ENCODE data around the gene DOK6. TPM values are rescaled to one million over a fixed set of nuclear protein-coding genes. Genes with fewer than 3 reads are reported as not detected.
A peak's percentile ranks its signal among the peaks of the same experiment; 100 is the strongest.

Gene DOK6
- total and polyA plus RNA-seq, 2 of the 13 experiments (the other 11 are each of a cell fraction or from before 2014, with no cell fraction given): 17.0 to 17.2 TPM

DNA sequence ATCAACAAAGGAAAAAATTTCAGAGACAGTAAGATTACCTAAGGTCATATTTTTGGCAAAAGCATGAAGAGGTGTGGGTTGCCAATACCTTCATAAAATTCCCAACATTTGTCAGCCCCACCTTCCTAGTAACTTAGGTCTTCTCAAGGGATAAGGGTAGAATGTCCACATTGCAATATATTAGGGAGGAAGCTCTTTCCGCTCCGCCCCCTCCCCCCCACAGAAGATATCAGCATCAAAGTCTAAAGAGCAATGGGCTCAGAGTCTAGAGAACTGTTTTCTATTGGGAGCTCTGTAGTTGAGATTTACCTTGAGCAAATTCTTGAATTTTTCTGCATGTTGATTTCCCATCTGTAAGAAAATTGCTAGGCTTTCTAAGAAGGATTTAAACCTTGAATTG is 346.7 kb downstream of the DOK6 start (continued):
- TF ChIP-seq, protein P1, sequence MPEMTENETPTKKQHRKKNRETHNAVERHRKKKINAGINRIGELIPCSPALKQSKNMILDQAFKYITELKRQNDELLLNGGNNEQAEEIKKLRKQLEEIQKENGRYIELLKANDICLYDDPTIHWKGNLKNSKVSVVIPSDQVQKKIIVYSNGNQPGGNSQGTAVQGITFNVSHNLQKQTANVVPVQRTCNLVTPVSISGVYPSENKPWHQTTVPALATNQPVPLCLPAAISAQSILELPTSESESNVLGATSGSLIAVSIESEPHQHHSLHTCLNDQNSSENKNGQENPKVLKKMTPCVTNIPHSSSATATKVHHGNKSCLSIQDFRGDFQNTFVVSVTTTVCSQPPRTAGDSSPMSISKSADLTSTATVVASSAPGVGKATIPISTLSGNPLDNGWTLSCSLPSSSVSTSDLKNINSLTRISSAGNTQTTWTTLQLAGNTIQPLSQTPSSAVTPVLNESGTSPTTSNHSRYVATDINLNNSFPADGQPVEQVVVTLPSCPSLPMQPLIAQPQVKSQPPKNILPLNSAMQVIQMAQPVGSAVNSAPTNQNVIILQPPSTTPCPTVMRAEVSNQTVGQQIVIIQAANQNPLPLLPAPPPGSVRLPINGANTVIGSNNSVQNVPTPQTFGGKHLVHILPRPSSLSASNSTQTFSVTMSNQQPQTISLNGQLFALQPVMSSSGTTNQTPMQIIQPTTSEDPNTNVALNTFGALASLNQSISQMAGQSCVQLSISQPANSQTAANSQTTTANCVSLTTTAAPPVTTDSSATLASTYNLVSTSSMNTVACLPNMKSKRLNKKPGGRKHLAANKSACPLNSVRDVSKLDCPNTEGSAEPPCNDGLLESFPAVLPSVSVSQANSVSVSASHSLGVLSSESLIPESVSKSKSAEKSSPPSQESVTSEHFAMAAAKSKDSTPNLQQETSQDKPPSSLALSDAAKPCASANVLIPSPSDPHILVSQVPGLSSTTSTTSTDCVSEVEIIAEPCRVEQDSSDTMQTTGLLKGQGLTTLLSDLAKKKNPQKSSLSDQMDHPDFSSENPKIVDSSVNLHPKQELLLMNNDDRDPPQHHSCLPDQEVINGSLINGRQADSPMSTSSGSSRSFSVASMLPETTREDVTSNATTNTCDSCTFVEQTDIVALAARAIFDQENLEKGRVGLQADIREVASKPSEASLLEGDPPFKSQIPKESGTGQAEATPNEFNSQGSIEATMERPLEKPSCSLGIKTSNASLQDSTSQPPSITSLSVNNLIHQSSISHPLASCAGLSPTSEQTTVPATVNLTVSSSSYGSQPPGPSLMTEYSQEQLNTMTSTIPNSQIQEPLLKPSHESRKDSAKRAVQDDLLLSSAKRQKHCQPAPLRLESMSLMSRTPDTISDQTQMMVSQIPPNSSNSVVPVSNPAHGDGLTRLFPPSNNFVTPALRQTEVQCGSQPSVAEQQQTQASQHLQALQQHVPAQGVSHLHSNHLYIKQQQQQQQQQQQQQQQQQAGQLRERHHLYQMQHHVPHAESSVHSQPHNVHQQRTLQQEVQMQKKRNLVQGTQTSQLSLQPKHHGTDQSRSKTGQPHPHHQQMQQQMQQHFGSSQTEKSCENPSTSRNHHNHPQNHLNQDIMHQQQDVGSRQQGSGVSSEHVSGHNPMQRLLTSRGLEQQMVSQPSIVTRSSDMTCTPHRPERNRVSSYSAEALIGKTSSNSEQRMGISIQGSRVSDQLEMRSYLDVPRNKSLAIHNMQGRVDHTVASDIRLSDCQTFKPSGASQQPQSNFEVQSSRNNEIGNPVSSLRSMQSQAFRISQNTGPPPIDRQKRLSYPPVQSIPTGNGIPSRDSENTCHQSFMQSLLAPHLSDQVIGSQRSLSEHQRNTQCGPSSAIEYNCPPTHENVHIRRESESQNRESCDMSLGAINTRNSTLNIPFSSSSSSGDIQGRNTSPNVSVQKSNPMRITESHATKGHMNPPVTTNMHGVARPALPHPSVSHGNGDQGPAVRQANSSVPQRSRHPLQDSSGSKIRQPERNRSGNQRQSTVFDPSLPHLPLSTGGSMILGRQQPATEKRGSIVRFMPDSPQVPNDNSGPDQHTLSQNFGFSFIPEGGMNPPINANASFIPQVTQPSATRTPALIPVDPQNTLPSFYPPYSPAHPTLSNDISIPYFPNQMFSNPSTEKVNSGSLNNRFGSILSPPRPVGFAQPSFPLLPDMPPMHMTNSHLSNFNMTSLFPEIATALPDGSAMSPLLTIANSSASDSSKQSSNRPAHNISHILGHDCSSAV (CRISPR knock-in tag; IDR thresholded peaks at IDR 0.05; ENCODE audit: borderline replicate concordance): no peak
- TF ChIP-seq ZNF441 (CRISPR knock-in tag; IDR thresholded peaks at IDR 0.05; ENCODE audit: borderline replicate concordance) (peak; percentile 75), ARID5B (CRISPR knock-in tag; IDR thresholded peaks at IDR 0.05) (peak; percentile 46; the same call in 1 of the 2 replicates), ATM (IDR thresholded peaks at IDR 0.05; ENCODE audit: borderline replicate concordance) (no peak), CREM (IDR thresholded peaks at IDR 0.05) (peak; percentile 36; the same call in 1 of the 2 replicates), CREM (CRISPR knock-in tag; IDR thresholded peaks at IDR 0.05) (no peak), ZNF616 (CRISPR knock-in tag; IDR thresholded peaks at IDR 0.05; ENCODE audit: low read depth) (no peak), BORCS8-MEF2B (CRISPR knock-in tag; IDR thresholded peaks at IDR 0.05) (no peak), ZSCAN31 (CRISPR knock-in tag; IDR thresholded peaks at IDR 0.05; ENCODE audit: low read depth) (no peak), ZFP36L1 (CRISPR knock-in tag; IDR thresholded peaks at IDR 0.05) (no peak), KLF12 (CRISPR knock-in tag; IDR thresholded peaks at IDR 0.05; ENCODE audit: borderline replicate concordance) (no peak)
- TF ChIP-seq, protein P2, sequence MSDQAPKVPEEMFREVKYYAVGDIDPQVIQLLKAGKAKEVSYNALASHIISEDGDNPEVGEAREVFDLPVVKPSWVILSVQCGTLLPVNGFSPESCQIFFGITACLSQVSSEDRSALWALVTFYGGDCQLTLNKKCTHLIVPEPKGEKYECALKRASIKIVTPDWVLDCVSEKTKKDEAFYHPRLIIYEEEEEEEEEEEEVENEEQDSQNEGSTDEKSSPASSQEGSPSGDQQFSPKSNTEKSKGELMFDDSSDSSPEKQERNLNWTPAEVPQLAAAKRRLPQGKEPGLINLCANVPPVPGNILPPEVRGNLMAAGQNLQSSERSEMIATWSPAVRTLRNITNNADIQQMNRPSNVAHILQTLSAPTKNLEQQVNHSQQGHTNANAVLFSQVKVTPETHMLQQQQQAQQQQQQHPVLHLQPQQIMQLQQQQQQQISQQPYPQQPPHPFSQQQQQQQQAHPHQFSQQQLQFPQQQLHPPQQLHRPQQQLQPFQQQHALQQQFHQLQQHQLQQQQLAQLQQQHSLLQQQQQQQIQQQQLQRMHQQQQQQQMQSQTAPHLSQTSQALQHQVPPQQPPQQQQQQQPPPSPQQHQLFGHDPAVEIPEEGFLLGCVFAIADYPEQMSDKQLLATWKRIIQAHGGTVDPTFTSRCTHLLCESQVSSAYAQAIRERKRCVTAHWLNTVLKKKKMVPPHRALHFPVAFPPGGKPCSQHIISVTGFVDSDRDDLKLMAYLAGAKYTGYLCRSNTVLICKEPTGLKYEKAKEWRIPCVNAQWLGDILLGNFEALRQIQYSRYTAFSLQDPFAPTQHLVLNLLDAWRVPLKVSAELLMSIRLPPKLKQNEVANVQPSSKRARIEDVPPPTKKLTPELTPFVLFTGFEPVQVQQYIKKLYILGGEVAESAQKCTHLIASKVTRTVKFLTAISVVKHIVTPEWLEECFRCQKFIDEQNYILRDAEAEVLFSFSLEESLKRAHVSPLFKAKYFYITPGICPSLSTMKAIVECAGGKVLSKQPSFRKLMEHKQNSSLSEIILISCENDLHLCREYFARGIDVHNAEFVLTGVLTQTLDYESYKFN (CRISPR knock-in tag; conservative IDR thresholded peaks at IDR 0.05): peak; percentile 38
- TF ChIP-seq, protein P3, sequence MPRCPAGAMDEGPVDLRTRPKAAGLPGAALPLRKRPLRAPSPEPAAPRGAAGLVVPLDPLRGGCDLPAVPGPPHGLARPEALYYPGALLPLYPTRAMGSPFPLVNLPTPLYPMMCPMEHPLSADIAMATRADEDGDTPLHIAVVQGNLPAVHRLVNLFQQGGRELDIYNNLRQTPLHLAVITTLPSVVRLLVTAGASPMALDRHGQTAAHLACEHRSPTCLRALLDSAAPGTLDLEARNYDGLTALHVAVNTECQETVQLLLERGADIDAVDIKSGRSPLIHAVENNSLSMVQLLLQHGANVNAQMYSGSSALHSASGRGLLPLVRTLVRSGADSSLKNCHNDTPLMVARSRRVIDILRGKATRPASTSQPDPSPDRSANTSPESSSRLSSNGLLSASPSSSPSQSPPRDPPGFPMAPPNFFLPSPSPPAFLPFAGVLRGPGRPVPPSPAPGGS (CRISPR knock-in tag; IDR thresholded peaks at IDR 0.05): no peak
